Tibial nerve (tissue), 4 donors: ENCODE results near the gene ADD2. TPM values are rescaled to one million over a fixed set of nuclear protein-coding genes. Genes with fewer than 3 reads are reported as not detected.

Source experiments
- DNase-seq, 2 donors: peaks; one replicate each; pipeline ENCODE4 v3.0.0-alpha.2; 2019; ENCODE audit warnings: low spot score in 2 of 2
- H3K27ac ChIP-seq, 4 donors: fragments of 200-600 bp; sonication (generic) in 3 of 4; one replicate each; pipeline ENCODE4 v1.5.1; 2017 to 2019; ENCODE audit warnings: mild to moderate bottlenecking in 1 of 4
- H3K27me3 ChIP-seq, 2 donors: fragments of 200-600 bp; sonication (generic) in 1 of 2; one replicate each; pipeline versions ENCODE4 v1.5.1 to v1.6.0; 2017 to 2019
- H3K36me3 ChIP-seq, 3 donors: fragments of 200-600 bp; sonication (generic); one replicate each; pipeline ENCODE4 v1.5.1; 2018 to 2019
- H3K4me1 ChIP-seq, 4 donors: fragments of 200-600 bp; sonication (generic) in 3 of 4; one replicate each; pipeline ENCODE4 v1.5.1; 2017 to 2019
- H3K4me3 ChIP-seq, 4 donors: fragments of 200-600 bp; sonication (generic) in 3 of 4; one replicate each; pipeline ENCODE4 v1.5.1; 2017 to 2019; ENCODE audit warnings: mild to moderate bottlenecking in 1 of 4, moderate library complexity in 1 of 4
- H3K9me3 ChIP-seq, 4 donors: fragments of 200-600 bp; sonication (generic) in 3 of 4; one replicate each; pipeline ENCODE4 v1.5.1; 2017 to 2019
- EP300 ChIP-seq, 2 donors: sonication (generic); formaldehyde crosslinking; IDR thresholded peaks; one replicate each; pipeline ENCODE4 v1.6.1; 2017; ENCODE audit warnings: antibody characterized with exemption in 2 of 2, mild to moderate bottlenecking in 1 of 2
- POLR2A ChIP-seq, 2 donors: fragments of 450-650 bp; IDR thresholded peaks; one replicate each; pipeline ENCODE4 v1.6.1; 2017; ENCODE audit warnings: antibody characterized with exemption in 2 of 2, mild to moderate bottlenecking in 2 of 2, moderate library complexity in 2 of 2
- WGBS, 2 donors: methylation state at CpG; one replicate each; pipeline ENCODE4 v1.1.5; 2018; 5-methylcytosine and 5-hydroxymethylcytosine counted together
- total RNA-seq, 4 donors: library from RNA; depleted of rRNA; stranded (reverse); fragments of >200 nt; gene quantifications; one replicate each; pipeline ENCODE4 v1.1.0, GENCODE V29; 2016
- TF ChIP-seq, protein P1 (sequence below), 5 experiments: fragments of 200-600 bp in 3 of 5; fragments of 450-650 bp in 2 of 5; sonication (generic) in 3 of 5; IDR thresholded peaks; one replicate each; pipeline ENCODE4 v1.5.1; 2016 to 2019; ENCODE audit warnings: antibody characterized with exemption in 5 of 5, mild to moderate bottlenecking in 3 of 5, moderate library complexity in 2 of 5

The ADD2 gene
- total RNA-seq, 4 donors from 2014 or later: 0.63 to 6.0 (median 3.2) TPM

DNA sequence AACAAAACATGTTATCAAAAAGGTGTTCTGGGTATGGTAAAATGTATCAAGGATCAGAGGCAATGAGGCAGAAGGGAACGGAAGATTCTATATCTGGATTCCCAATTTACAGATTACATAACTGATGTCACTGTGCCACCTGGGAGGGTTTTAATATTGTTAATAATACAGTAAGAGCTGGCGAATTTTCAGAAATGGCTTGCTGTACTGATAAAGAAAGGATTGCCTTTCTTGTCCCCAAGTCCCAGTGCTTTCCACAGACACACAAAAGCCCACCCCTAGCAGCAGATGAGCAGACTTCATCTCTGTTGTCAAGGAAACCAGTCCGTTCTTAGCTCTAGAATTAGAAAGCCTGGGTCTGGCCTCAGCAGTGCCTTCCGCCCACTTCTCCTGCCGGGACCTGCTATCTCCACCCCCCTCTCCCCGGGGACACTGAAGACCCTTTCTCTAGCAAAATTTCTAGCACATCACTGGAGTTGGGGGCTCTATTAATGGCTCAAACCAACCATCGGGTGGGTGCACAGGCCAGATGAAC is 34.3 kb downstream of the ADD2 start:
- no peak overlapping the region for H3K27ac ChIP-seq
- H3K9me3 ChIP-seq: no peaks in the 10 kb centered on the region
- peaks cover 0 to 16% of the 10 kb centered on the region in 2 donors for H3K27me3 ChIP-seq
- TF ChIP-seq POLR2A (IDR thresholded peaks at IDR 0.05): no peak
- TF ChIP-seq, protein P1, sequence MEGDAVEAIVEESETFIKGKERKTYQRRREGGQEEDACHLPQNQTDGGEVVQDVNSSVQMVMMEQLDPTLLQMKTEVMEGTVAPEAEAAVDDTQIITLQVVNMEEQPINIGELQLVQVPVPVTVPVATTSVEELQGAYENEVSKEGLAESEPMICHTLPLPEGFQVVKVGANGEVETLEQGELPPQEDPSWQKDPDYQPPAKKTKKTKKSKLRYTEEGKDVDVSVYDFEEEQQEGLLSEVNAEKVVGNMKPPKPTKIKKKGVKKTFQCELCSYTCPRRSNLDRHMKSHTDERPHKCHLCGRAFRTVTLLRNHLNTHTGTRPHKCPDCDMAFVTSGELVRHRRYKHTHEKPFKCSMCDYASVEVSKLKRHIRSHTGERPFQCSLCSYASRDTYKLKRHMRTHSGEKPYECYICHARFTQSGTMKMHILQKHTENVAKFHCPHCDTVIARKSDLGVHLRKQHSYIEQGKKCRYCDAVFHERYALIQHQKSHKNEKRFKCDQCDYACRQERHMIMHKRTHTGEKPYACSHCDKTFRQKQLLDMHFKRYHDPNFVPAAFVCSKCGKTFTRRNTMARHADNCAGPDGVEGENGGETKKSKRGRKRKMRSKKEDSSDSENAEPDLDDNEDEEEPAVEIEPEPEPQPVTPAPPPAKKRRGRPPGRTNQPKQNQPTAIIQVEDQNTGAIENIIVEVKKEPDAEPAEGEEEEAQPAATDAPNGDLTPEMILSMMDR (IDR thresholded peaks at IDR 0.05): no peak
- no peak for TF ChIP-seq EP300 (IDR thresholded peaks at IDR 0.05)
- no peaks in the 10 kb centered on the region for H3K4me1 ChIP-seq
- no peak for DNase-seq
- no peak overlapping the region for H3K4me3 ChIP-seq
- H3K36me3 ChIP-seq: no peaks in the 10 kb centered on the region
- WGBS, 2 donors: 38 to 44% methylated on average over 7 of the region's 7 CpGs

DNA sequence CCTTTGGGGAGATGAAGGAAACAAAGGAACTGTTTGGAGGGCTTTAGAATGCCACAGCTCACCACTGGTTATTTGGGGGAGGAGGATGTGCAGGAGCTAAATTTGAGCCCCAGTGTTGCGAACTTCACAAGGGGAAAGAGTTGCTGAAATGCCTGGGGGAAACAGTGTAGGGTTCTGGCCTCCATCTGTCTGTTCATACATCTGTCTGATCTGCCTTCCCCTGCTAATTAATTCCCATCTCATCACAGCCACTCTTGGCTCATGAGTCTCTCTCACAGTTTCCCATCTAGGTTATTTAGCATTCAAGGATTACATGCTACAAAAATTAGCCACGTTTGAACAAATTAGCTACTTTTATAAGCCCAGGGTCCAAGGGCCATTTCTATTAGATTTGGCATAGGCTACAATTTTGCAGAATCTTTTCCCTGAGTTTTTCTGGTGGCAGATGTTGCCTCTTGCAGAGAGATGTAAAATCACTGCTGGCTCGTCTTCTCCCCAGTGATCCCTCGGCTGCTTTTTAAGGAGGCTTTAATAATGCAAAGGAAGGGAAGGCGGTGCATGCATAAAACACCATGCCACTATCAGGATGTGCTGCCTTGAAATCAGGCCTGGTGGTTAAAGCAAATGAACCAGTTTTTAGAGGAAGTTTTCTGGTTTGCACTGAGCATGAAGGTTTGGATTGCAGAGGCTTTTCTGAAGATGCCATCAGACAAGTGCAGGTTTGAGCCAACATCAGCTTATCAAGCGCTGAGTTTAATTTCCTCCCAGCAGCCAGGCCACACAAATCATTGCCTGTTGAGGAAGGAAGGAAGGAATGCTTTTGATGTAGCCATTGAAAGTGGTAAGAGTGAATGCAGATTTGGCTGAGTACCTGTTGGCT is 35.0 kb downstream of the ADD2 start:
- WGBS, 2 donors: 60 to 61% methylated on average over 6 of the region's 6 CpGs
- Histone ChIP-seq H3K36me3 (no peaks in the 10 kb centered on the region), H3K4me3 (no peak overlapping the region), H3K9me3 (no peaks in the 10 kb centered on the region), H3K27ac (no peak overlapping the region), H3K4me1 (no peaks in the 10 kb centered on the region), H3K27me3 (peaks cover 0 to 16% of the 10 kb centered on the region in 2 donors)
- TF ChIP-seq, protein P1 (IDR thresholded peaks at IDR 0.05): no peak
- TF ChIP-seq POLR2A (IDR thresholded peaks at IDR 0.05) (no peak), EP300 (IDR thresholded peaks at IDR 0.05) (no peak)
- no peak for DNase-seq

DNA sequence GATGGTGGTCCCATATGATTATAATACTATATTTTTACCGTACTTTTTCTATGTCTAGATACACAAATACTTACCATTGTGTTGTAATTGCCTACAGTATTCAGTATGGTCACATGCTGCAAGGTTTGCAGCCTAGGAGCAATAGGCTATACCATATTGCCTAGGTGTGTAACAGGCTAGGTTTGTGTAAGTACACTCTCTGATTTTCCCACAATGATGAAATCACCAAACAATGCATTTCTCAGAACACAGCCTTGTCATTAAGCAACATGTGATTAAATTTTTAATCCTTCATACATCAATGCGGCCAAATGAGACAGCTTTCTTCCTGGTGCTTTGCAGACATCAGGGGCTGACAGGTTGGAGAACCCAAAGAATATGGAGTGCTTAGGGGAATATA is 37.3 kb downstream of the ADD2 start:
- 94 to 98% methylated on average over 2 of the region's 2 CpGs for whole genome bisulfite sequencing, 2 donors
- peaks cover 0 to 16% of the 10 kb centered on the region in 2 donors for H3K27me3 ChIP-seq

GRCh38 chr2:70729647-70730046 is 38.4 kb downstream of the ADD2 start:
- Histone ChIP-seq H3K27ac (no peak overlapping the region), H3K27me3 (peaks cover 0 to 9% of the 10 kb centered on the region in 2 donors), H3K36me3 (no peaks in the 10 kb centered on the region), H3K4me1 (no peaks in the 10 kb centered on the region), H3K4me3 (no peak overlapping the region), H3K9me3 (no peaks in the 10 kb centered on the region)
- DNase-seq: no peak
- WGBS, 2 donors: 85 to 100% methylated on average over 1 of the region's 1 CpG
- TF ChIP-seq POLR2A (IDR thresholded peaks at IDR 0.05) (no peak), EP300 (IDR thresholded peaks at IDR 0.05) (no peak)
- TF ChIP-seq, protein P1 (IDR thresholded peaks at IDR 0.05): no peak

More for the DNA sequence above, 37.3 kb downstream of the ADD2 start:
- Histone ChIP-seq H3K36me3 (no peaks in the 10 kb centered on the region), H3K4me3 (no peak overlapping the region), H3K4me1 (no peaks in the 10 kb centered on the region), H3K9me3 (no peaks in the 10 kb centered on the region), H3K27ac (no peak overlapping the region)
- no peak for DNase-seq
- TF ChIP-seq EP300 (IDR thresholded peaks at IDR 0.05) (no peak), POLR2A (IDR thresholded peaks at IDR 0.05) (no peak)
- TF ChIP-seq, protein P1 (IDR thresholded peaks at IDR 0.05): no peak

GRCh38 chr2:70728128-70728527 is 39.9 kb downstream of the ADD2 start:
- Histone ChIP-seq H3K27ac (no peak overlapping the region), H3K4me3 (no peak overlapping the region), H3K27me3 (no peaks in the 10 kb centered on the region), H3K9me3 (no peaks in the 10 kb centered on the region), H3K4me1 (no peaks in the 10 kb centered on the region), H3K36me3 (no peaks in the 10 kb centered on the region)
- TF ChIP-seq, protein P1 (IDR thresholded peaks at IDR 0.05): no peak
- TF ChIP-seq POLR2A (IDR thresholded peaks at IDR 0.05): no peak
- no peak for TF ChIP-seq EP300 (IDR thresholded peaks at IDR 0.05)
- DNase-seq: no peak
- WGBS, 2 donors: 77 to 85% methylated on average over 7 of the region's 7 CpGs
